Neural crest cell (in vitro differentiated cells): ENCODE data around the gene NCOA3. TPM values are rescaled to one million over a fixed set of nuclear protein-coding genes. Genes with fewer than 3 reads are reported as not detected.

Experiments used
- DNase-seq: peaks from one replicate; pipeline ENCODE4 v3.0.0; 2021; ENCODE audit warnings: low read depth, mixed read lengths, low spot score
- H3K27ac Mint-ChIP-seq: one replicate; pipeline ENCODE4 v1.8.0; 2021; ENCODE audit warnings: mild to moderate bottlenecking, mixed read lengths; ENCODE audit not compliant: unreplicated experiment
- H3K27me3 Mint-ChIP-seq: 2 replicates; pipeline ENCODE4 v1.8.0; 2021; ENCODE audit warnings: low read depth, mild to moderate bottlenecking, mixed read lengths
- H3K36me3 Mint-ChIP-seq: 2 replicates; pipeline ENCODE4 v1.8.0; 2021; ENCODE audit warnings: low read depth, mild to moderate bottlenecking, mixed read lengths
- H3K4me1 Mint-ChIP-seq: 2 replicates; pipeline ENCODE4 v1.8.0; 2021; ENCODE audit warnings: mixed read lengths
- H3K4me3 Mint-ChIP-seq: one replicate; pipeline ENCODE4 v1.8.0; 2021; ENCODE audit warnings: mild to moderate bottlenecking, mixed read lengths
- H3K9me3 Mint-ChIP-seq: 2 replicates; pipeline ENCODE4 v1.8.0; 2021; ENCODE audit warnings: mixed read lengths
- total RNA-seq: library from RNA; stranded (reverse); gene quantifications from 2 replicates; pipeline ENCODE4 v1.2.1, GENCODE V29; 2021
- TF ChIP-seq, protein P1 (sequence below): fragments of 200-600 bp; sonication (generic); conservative IDR thresholded peaks from 2 replicates; pipeline ENCODE4 v1.5.0; 2021; ENCODE audit warnings: antibody characterized with exemption, mild to moderate bottlenecking

Gene NCOA3
- total RNA-seq, 1 donor from 2014 or later = 25.7 TPM

DNA sequence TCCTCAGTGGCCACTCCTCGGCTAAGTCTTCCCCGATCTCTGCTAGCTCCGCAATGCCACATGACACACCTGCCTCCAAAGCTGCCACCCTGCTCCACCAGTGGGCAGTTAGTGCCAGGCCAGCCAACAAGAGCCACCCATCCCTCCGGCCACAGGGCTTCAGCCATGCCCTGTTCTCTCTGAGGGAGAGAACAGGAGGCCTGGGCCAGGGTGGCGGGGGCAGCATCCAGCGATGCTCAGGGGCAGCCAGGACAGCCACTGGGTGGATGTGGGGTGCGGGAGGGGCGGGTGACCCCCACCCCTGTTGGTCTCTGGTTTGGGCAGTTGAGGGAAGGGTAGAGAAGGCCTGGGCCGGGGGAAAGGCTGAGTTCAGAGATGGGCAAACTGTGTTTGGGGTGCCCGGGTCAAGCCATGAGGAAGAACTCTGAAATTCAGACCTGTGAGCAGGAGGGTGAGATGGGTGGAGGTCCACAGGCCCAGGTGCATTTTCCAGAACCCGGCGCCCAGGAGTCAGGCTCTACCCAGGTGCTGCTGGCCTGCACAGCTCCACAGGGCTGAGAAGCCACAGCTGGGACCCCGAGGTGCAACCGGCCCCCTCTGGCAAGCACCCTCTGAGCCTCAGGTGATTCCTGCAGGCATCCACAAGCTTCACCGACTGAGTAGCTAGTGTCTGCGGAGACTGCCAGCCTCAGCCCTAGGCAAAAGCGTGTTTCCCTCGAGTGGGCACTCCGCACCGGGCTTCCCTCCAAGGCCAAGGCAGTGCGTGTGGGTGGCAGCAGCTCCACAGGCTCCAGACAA, 192.5 kb downstream of the NCOA3 start:
- Mint-ChIP-seq H3K4me1 (no peaks in the 10 kb centered on the region), H3K4me3 (no peak overlapping the region), H3K27ac (no peak overlapping the region), H3K36me3 (no peaks in the 10 kb centered on the region), H3K9me3 (no peaks in the 10 kb centered on the region), H3K27me3 (no peaks in the 10 kb centered on the region)
- TF ChIP-seq, protein P1, sequence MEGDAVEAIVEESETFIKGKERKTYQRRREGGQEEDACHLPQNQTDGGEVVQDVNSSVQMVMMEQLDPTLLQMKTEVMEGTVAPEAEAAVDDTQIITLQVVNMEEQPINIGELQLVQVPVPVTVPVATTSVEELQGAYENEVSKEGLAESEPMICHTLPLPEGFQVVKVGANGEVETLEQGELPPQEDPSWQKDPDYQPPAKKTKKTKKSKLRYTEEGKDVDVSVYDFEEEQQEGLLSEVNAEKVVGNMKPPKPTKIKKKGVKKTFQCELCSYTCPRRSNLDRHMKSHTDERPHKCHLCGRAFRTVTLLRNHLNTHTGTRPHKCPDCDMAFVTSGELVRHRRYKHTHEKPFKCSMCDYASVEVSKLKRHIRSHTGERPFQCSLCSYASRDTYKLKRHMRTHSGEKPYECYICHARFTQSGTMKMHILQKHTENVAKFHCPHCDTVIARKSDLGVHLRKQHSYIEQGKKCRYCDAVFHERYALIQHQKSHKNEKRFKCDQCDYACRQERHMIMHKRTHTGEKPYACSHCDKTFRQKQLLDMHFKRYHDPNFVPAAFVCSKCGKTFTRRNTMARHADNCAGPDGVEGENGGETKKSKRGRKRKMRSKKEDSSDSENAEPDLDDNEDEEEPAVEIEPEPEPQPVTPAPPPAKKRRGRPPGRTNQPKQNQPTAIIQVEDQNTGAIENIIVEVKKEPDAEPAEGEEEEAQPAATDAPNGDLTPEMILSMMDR = no peak
- DNase-seq = no peak

DNA sequence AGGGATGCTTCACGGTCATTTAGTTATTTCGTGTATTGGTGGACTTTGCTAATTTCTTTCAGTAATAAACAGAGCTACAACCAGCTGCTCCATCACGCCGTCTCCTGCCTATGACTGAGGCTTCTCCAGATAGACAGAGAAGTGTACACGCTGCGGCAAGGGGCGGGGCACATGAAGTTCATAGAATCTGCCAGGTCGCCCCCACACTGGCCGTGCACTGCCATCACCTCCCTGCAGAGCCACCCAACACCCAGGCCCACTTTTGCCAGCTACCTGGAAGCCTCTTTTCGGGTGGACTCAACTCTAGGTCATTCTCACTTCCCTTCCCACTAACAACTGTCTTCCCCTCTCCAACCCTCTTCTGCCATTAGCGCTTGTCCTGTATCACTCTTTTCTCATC, 195.2 kb downstream of the NCOA3 start:
- Mint-ChIP-seq H3K27ac (no peak overlapping the region), H3K9me3 (no peaks in the 10 kb centered on the region), H3K36me3 (no peaks in the 10 kb centered on the region), H3K4me3 (no peak overlapping the region), H3K4me1 (peaks cover 8% of the 10 kb centered on the region), H3K27me3 (no peaks in the 10 kb centered on the region)
- TF ChIP-seq, protein P1 = no peak
- no peak for DNase-seq

DNA sequence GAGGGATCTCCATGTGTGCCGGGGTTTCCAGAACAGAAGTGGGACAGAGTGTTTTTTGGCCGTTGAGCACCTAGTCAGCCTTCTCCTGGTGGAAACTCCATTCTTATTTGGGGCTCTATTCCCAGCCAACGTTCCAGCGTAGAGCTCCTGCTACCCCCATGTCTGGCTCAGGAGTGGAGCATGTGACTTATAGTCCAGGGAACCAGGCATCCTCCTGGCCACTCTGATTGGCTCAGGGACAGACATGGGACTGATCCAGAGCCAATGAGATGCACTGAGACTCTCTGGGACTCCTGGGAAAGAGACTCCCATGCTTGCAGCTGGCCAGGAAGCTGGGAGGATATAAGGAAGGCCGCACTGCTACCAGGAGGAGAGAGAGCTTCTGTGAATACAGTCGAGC, 196.5 kb downstream of the NCOA3 start:
- no peak overlapping the region for H3K27ac Mint-ChIP-seq
- H3K27me3 Mint-ChIP-seq = no peaks in the 10 kb centered on the region
- DNase-seq = no peak
- H3K36me3 Mint-ChIP-seq = no peaks in the 10 kb centered on the region
- H3K4me3 Mint-ChIP-seq = no peak overlapping the region
- TF ChIP-seq, protein P1 = no peak
- H3K4me1 Mint-ChIP-seq = peaks cover 8% of the 10 kb centered on the region
- no peaks in the 10 kb centered on the region for H3K9me3 Mint-ChIP-seq

DNA sequence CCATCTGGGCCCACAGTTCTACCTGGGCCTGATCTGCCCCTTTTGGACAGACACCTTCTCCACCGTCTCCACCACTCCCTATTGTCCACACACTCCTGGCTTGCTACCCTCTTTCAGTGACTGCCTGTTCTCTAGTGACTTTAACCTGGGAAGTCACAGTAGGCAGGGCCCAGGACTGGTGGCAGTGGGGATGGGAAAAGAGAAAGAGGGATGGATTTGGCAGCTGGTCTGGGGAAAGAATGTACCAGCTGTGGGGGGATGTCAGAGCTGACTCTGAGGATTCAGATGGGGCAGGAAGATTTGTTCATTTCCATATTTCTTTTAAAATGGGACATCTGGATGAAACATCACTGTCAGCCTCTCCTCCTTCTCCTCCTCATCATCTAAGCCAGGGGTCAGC, 198.1 kb downstream of the NCOA3 start:
- no peak for DNase-seq
- H3K27ac Mint-ChIP-seq = no peak overlapping the region
- peaks cover 8% of the 10 kb centered on the region for H3K4me1 Mint-ChIP-seq
- H3K4me3 Mint-ChIP-seq = no peak overlapping the region
- H3K27me3 Mint-ChIP-seq = no peaks in the 10 kb centered on the region
- H3K36me3 Mint-ChIP-seq = no peaks in the 10 kb centered on the region
- TF ChIP-seq, protein P1 = no peak
- no peaks in the 10 kb centered on the region for H3K9me3 Mint-ChIP-seq

DNA sequence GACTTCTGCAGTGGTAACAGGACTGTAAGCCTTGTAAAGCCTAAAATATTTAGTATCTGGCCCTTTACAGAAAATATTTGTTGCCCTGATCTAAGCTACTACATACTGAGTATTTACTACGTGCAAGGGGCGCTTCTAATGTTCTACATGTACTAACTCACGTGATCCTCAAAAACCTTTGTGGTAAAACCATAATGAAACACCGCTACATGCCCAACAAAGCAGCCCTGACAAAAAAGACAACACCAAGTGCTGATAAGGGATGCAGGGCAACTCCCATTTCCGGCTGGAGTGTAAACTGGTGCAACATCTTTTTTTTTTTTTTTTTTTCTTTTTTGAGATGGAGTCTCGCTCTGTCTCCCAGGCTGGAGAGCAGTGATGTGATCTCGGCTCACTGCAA, 198.6 kb downstream of the NCOA3 start:
- DNase-seq = no peak
- Mint-ChIP-seq H3K9me3 (no peaks in the 10 kb centered on the region), H3K27ac (no peak overlapping the region), H3K27me3 (no peaks in the 10 kb centered on the region), H3K36me3 (no peaks in the 10 kb centered on the region), H3K4me3 (no peak overlapping the region), H3K4me1 (peaks cover 8% of the 10 kb centered on the region)
- TF ChIP-seq, protein P1 = no peak
